ENCODE results near the gene ELANE.

Gene ELANE

DNA sequence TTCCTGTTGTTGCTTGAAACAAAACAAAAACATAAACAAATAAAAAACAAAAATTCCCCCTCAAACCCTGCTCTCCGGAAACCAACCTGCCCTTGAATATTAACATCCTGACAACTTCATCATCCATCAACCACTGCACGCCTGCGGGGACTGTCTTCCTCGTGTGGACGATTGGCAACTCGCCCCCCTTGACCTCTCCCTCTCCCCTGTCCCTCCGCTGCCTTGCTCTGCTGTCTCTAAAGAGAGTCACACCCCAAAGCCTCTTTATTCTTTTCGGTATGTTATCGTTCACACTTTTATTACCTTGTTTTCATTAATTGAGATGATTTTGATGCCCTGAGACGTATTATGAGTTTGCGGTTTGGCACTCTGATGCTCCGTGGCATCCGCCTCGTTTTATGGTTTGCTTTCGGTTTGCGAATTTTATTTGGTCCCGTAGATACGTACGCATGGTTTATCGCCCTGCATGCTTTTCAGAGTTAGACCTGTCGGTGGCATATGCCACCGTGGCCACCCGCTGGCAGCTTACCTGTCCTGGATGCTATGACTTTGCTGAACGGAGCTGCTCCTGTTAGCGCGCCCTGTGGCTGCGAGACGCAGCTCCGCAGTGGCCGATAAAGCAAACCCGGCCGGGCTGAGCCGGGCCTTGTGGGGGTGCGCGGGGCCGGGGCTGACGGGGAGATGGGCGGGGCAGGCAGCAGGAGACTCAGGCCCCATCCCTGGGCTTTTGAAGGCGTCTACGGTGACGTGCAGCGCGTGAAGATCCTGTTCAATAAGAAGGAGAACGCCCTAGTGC, 44.3 kb upstream of the ELANE start:
- peaks cover 0 to 6% of the 10 kb centered on the region in 2 donors for H3K4me1 ChIP-seq (ENCODE audit: control insufficient read depth in 1 of 2, insufficient read depth in 2 of 2, low read length in 2 of 2)
- H3K9me3 ChIP-seq (ENCODE audit: control insufficient read depth in 1 of 2, low read length in 2 of 2), result no peaks in the 10 kb centered on the region
- H3K4me3 ChIP-seq (ENCODE audit: low read depth in 1 of 2, low read length in 2 of 2), result no peak overlapping the region
- H3K36me3 ChIP-seq (ENCODE audit: control insufficient read depth in 1 of 2, insufficient read depth in 2 of 2, low read length in 2 of 2), result peaks cover 57 to 88% of the 10 kb centered on the region in 2 donors
- H3K9ac ChIP-seq (ENCODE audit: low read depth in 1 of 2, low read length in 2 of 2), result no peak overlapping the region
- H3K27me3 ChIP-seq (ENCODE audit: control insufficient read depth in 1 of 2, insufficient read depth in 2 of 2, low read length in 2 of 2), result no peaks in the 10 kb centered on the region
- no peak overlapping the region for H3K27ac ChIP-seq (ENCODE audit: low read depth, low read length)

DNA sequence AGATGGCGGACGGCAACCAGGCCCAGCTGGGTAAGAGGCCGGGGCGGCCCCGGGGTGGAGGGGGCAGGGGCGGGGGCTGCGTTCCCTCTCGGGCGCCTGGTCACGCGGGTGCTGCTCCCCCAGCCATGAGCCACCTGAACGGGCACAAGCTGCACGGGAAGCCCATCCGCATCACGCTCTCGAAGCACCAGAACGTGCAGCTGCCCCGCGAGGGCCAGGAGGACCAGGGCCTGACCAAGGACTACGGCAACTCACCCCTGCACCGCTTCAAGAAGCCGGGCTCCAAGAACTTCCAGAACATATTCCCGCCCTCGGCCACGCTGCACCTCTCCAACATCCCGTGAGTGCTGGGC, 43.7 kb upstream of the ELANE start:
- H3K4me1 ChIP-seq (ENCODE audit: control insufficient read depth in 1 of 2, insufficient read depth in 2 of 2, low read length in 2 of 2), result peaks cover 0 to under 1% of the 10 kb centered on the region in 2 donors

DNA sequence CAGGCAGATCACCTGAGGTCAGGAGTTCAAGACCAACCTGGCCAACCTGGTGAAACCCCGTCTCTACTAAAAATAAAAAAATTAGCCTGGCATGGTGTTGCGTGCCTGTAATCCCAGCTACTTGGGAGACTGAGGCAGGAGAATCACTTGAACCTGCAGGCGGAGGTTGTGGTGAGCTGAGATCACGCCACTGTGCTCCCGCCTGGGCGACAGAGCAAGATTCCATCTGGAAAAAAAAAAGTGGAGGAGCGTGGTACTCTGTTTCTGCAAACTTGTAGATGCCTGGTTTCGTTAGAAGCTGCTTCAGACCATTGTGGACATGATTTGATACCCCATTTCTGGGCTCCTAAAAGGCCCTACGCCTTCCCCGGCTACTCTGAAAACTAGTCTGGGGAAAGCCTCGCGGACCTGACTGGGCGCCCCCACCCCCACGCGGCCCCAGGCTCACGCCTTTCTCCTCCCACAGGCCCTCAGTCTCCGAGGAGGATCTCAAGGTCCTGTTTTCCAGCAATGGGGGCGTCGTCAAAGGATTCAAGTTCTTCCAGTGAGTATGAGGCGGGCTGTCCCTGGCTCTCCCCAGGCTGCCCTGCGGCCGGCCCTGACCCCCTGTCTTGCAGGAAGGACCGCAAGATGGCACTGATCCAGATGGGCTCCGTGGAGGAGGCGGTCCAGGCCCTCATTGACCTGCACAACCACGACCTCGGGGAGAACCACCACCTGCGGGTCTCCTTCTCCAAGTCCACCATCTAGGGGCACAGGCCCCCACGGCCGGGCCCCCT, 41.8 kb upstream of the ELANE start:
- Histone ChIP-seq H3K27ac (ENCODE audit: low read depth, low read length) (no peak overlapping the region), H3K9ac (ENCODE audit: low read depth in 1 of 2, low read length in 2 of 2) (no peak overlapping the region), H3K36me3 (ENCODE audit: control insufficient read depth in 1 of 2, insufficient read depth in 2 of 2, low read length in 2 of 2) (peaks cover 38 to 64% of the 10 kb centered on the region in 2 donors), H3K4me1 (ENCODE audit: control insufficient read depth in 1 of 2, insufficient read depth in 2 of 2, low read length in 2 of 2) (no peaks in the 10 kb centered on the region), H3K9me3 (ENCODE audit: control insufficient read depth in 1 of 2, low read length in 2 of 2) (no peaks in the 10 kb centered on the region), H3K4me3 (ENCODE audit: low read depth in 1 of 2, low read length in 2 of 2) (no peak overlapping the region), H3K27me3 (ENCODE audit: control insufficient read depth in 1 of 2, insufficient read depth in 2 of 2, low read length in 2 of 2) (no peaks in the 10 kb centered on the region)

More for the DNA sequence above, 43.7 kb upstream of the ELANE start:
- peaks cover 57 to 83% of the 10 kb centered on the region in 2 donors for H3K36me3 ChIP-seq (ENCODE audit: control insufficient read depth in 1 of 2, insufficient read depth in 2 of 2, low read length in 2 of 2)
- H3K27me3 ChIP-seq (ENCODE audit: control insufficient read depth in 1 of 2, insufficient read depth in 2 of 2, low read length in 2 of 2), result no peaks in the 10 kb centered on the region
- H3K9ac ChIP-seq (ENCODE audit: low read depth in 1 of 2, low read length in 2 of 2), result no peak overlapping the region
- H3K4me3 ChIP-seq (ENCODE audit: low read depth in 1 of 2, low read length in 2 of 2), result no peak overlapping the region
- no peak overlapping the region for H3K27ac ChIP-seq (ENCODE audit: low read depth, low read length)
- no peaks in the 10 kb centered on the region for H3K9me3 ChIP-seq (ENCODE audit: control insufficient read depth in 1 of 2, low read length in 2 of 2)

DNA sequence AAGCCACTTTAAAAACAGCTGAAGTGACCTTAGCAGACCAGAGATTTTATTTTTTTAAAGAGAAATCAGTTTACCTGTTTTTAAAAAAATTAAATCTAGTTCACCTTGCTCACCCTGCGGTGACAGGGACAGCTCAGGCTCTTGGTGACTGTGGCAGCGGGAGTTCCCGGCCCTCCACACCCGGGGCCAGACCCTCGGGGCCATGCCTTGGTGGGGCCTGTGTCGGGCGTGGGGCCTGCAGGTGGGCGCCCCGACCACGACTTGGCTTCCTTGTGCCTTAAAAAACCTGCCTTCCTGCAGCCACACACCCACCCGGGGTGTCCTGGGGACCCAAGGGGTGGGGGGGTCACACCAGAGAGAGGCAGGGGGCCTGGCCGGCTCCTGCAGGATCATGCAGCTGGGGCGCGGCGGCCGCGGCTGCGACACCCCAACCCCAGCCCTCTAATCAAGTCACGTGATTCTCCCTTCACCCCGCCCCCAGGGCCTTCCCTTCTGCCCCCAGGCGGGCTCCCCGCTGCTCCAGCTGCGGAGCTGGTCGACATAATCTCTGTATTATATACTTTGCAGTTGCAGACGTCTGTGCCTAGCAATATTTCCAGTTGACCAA, 41.1 kb upstream of the ELANE start:
- H3K27ac ChIP-seq (ENCODE audit: low read depth, low read length), result no peak overlapping the region
- H3K9me3 ChIP-seq (ENCODE audit: control insufficient read depth in 1 of 2, low read length in 2 of 2), result no peaks in the 10 kb centered on the region
- H3K9ac ChIP-seq (ENCODE audit: low read depth in 1 of 2, low read length in 2 of 2), result no peak overlapping the region
- H3K4me3 ChIP-seq (ENCODE audit: low read depth in 1 of 2, low read length in 2 of 2), result no peak overlapping the region
- H3K4me1 ChIP-seq (ENCODE audit: control insufficient read depth in 1 of 2, insufficient read depth in 2 of 2, low read length in 2 of 2), result no peaks in the 10 kb centered on the region
- H3K36me3 ChIP-seq (ENCODE audit: control insufficient read depth in 1 of 2, insufficient read depth in 2 of 2, low read length in 2 of 2), result peaks cover 34 to 58% of the 10 kb centered on the region in 2 donors
- no peaks in the 10 kb centered on the region for H3K27me3 ChIP-seq (ENCODE audit: control insufficient read depth in 1 of 2, insufficient read depth in 2 of 2, low read length in 2 of 2)

DNA sequence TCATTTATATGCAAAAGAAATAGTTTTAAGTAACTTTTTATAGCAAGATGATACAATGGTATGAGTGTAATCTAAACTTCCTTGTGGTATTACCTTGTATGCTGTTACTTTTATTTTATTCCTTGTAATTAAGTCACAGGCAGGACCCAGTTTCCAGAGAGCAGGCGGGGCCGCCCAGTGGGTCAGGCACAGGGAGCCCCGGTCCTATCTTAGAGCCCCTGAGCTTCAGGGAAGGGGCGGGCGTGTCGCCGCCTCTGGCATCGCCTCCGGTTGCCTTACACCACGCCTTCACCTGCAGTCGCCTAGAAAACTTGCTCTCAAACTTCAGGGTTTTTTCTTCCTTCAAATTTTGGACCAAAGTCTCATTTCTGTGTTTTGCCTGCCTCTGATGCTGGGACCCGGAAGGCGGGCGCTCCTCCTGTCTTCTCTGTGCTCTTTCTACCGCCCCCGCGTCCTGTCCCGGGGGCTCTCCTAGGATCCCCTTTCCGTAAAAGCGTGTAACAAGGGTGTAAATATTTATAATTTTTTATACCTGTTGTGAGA, 40.5 kb upstream of the ELANE start:
- H3K4me1 ChIP-seq (ENCODE audit: control insufficient read depth in 1 of 2, insufficient read depth in 2 of 2, low read length in 2 of 2), result no peaks in the 10 kb centered on the region

DNA sequence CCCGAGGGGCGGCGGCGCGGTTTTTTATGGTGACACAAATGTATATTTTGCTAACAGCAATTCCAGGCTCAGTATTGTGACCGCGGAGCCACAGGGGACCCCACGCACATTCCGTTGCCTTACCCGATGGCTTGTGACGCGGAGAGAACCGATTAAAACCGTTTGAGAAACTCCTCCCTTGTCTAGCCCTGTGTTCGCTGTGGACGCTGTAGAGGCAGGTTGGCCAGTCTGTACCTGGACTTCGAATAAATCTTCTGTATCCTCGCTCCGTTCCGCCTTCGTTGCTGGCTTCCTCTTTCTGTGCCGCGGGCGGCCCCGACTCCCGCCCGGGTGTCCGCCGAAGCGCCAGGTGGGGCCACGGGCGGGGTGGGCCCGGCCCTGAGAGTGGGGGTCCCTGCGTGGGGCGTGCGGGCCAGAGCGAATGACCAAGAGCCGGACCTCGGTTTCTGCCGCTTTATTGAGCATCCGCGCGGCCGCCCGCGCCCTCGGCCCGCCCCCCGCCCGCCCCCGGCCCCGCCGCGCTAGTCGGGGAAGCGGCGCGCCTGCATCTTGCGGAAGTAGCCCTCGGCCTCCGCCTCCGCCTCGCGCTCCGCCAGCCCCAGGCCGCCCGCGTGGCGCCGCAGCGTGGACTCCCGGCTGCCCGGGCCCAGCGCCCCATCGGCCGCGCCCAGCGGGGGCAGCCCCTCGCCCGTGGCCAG, 39.9 kb upstream of the ELANE start:
- Histone ChIP-seq H3K27ac (ENCODE audit: low read depth, low read length) (no peak overlapping the region), H3K9ac (ENCODE audit: low read depth in 1 of 2, low read length in 2 of 2) (no peak overlapping the region), H3K27me3 (ENCODE audit: control insufficient read depth in 1 of 2, insufficient read depth in 2 of 2, low read length in 2 of 2) (no peaks in the 10 kb centered on the region), H3K36me3 (ENCODE audit: control insufficient read depth in 1 of 2, insufficient read depth in 2 of 2, low read length in 2 of 2) (peaks cover 31 to 49% of the 10 kb centered on the region in 2 donors), H3K4me3 (ENCODE audit: low read depth in 1 of 2, low read length in 2 of 2) (no peak overlapping the region), H3K4me1 (ENCODE audit: control insufficient read depth in 1 of 2, insufficient read depth in 2 of 2, low read length in 2 of 2) (no peaks in the 10 kb centered on the region), H3K9me3 (ENCODE audit: control insufficient read depth in 1 of 2, low read length in 2 of 2) (no peaks in the 10 kb centered on the region)

More for the DNA sequence above, 40.5 kb upstream of the ELANE start:
- Histone ChIP-seq H3K9me3 (ENCODE audit: control insufficient read depth in 1 of 2, low read length in 2 of 2) (no peaks in the 10 kb centered on the region), H3K27ac (ENCODE audit: low read depth, low read length) (no peak overlapping the region), H3K27me3 (ENCODE audit: control insufficient read depth in 1 of 2, insufficient read depth in 2 of 2, low read length in 2 of 2) (no peaks in the 10 kb centered on the region), H3K4me3 (ENCODE audit: low read depth in 1 of 2, low read length in 2 of 2) (no peak overlapping the region), H3K36me3 (ENCODE audit: control insufficient read depth in 1 of 2, insufficient read depth in 2 of 2, low read length in 2 of 2) (peaks cover 34 to 55% of the 10 kb centered on the region in 2 donors), H3K9ac (ENCODE audit: low read depth in 1 of 2, low read length in 2 of 2) (no peak overlapping the region)

DNA sequence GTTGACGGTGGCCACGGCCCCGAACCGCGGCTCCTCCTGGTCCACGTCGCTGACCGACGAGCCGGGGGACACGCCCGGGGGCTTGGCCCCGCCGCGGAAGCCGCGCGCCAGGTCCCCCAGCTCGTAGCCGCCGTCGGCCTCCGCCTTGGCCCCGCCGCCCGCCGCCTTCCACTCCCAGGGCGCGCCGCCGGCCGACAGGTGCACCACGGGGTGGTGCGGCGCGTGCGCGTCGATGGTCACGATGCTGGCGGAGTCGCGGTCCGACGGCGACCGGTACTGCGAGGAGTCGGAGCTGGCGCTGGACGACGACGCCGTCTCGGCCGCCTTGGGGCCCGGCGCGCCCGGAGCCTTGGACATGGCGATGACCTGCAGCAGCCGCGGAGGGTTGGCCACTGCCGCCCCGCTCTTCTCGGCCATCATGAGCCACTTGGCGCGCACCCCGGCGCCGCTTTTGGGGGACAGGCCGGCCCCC, 39.3 kb upstream of the ELANE start:
- Histone ChIP-seq H3K9ac (ENCODE audit: low read depth in 1 of 2, low read length in 2 of 2) (no peak overlapping the region), H3K4me3 (ENCODE audit: low read depth in 1 of 2, low read length in 2 of 2) (no peak overlapping the region), H3K9me3 (ENCODE audit: control insufficient read depth in 1 of 2, low read length in 2 of 2) (no peaks in the 10 kb centered on the region), H3K4me1 (ENCODE audit: control insufficient read depth in 1 of 2, insufficient read depth in 2 of 2, low read length in 2 of 2) (no peaks in the 10 kb centered on the region), H3K36me3 (ENCODE audit: control insufficient read depth in 1 of 2, insufficient read depth in 2 of 2, low read length in 2 of 2) (peaks cover 25 to 43% of the 10 kb centered on the region in 2 donors), H3K27ac (ENCODE audit: low read depth, low read length) (no peak overlapping the region), H3K27me3 (ENCODE audit: control insufficient read depth in 1 of 2, insufficient read depth in 2 of 2, low read length in 2 of 2) (no peaks in the 10 kb centered on the region)

DNA sequence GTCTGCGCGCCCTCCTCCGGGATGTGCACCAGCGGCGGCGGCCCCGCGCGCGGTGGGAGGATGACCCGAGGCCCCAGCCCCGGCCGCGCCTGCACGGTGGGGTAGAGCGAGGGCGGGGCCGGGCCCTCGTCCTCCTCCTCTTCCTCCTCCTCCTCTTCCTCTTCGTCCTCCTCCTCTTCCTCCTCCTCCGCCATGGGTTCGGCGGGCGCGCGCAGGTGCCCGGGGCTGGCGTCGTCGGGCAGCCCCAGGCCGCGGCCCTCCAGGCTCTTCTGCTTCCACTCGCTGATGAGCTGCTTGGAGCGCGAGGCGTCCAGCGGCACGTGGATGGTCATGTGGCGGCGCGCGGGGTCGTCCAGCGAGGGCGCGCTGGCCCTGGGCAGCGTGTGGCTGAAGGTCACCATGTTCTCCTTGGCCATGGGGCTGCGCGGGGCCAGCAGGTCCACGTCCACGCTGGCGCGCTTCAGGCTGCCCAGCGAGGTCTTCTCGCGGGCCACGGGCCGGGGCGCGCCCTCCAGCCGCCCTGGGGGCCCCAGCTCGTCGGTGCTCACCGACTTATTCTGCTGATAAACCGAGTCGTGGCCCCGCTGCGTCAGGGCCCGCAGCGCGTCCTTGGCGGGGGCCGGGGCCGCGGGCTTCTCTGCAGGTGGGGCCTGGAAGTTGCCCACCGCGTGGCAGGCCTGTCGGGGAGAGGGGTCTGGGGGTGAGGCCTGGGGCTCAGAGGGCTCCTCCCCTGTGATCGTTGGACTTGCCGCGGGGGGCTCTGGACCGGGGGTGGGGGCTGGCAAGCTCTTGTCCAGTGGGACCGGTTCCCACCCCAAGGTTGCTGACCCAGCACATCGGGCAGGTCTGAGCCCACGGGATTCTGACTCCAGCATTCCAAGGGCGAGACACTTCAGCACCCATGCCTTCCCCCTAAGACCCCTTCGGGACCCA, 38.6 kb upstream of the ELANE start:
- H3K4me3 ChIP-seq (ENCODE audit: low read depth in 1 of 2, low read length in 2 of 2), result no peak overlapping the region
- no peak overlapping the region for H3K27ac ChIP-seq (ENCODE audit: low read depth, low read length)
- no peaks in the 10 kb centered on the region for H3K4me1 ChIP-seq (ENCODE audit: control insufficient read depth in 1 of 2, insufficient read depth in 2 of 2, low read length in 2 of 2)
- H3K36me3 ChIP-seq (ENCODE audit: control insufficient read depth in 1 of 2, insufficient read depth in 2 of 2, low read length in 2 of 2), result peaks cover 22 to 36% of the 10 kb centered on the region in 2 donors
- H3K9ac ChIP-seq (ENCODE audit: low read depth in 1 of 2, low read length in 2 of 2), result no peak overlapping the region
- H3K27me3 ChIP-seq (ENCODE audit: control insufficient read depth in 1 of 2, insufficient read depth in 2 of 2, low read length in 2 of 2), result no peaks in the 10 kb centered on the region
- no peaks in the 10 kb centered on the region for H3K9me3 ChIP-seq (ENCODE audit: control insufficient read depth in 1 of 2, low read length in 2 of 2)

Data from duodenal mucosa (tissue), 2 donors.